Mesangial cell (primary cell): ENCODE measurements around the gene ASB2. TPM values are rescaled to one million over a fixed set of nuclear protein-coding genes. Genes with fewer than 3 reads are reported as not detected.

Experiments
- total RNA-seq: library from RNA; depleted of rRNA; stranded (reverse); fragments of >200 nt; gene quantifications from 2 replicates; pipeline ENCODE4 v1.2.3, GENCODE V29; 2015

The ASB2 gene
- total RNA-seq, result 0.13 and 0.16 TPM in 2 replicates

GRCh38 chr14:93976477-93977057 lies at the start of gene ASB2:
Gene ASB2 (minus strand): TSS chr14:93976570. CDS start chr14:93964539, 12,031 bp downstream.

GRCh38 chr14:93997082-93997481 lies 20.7 kb upstream of the ASB2 start, which contains the start of gene CCDC197:
Gene CCDC197 (plus strand): TSS chr14:93997301. CDS start chr14:93998132, 831 bp downstream.

GRCh38 chr14:93926873-93927799 lies 49.2 kb downstream of the ASB2 start, which contains the start of gene FAM181A:
Gene FAM181A (plus strand): TSS chr14:93927344. CDS start chr14:93928286, 942 bp downstream.

Other genes with a start within 250 kb of the ASB2 start
- gene PRIMA1, start 188.1 kb downstream of the ASB2 start, total RNA-seq, result not detected in 2 replicates
- gene FAM181A, start 49.2 kb downstream of the ASB2 start, total RNA-seq, result not detected in 2 replicates
- gene CCDC197, start 20.7 kb upstream of the ASB2 start, total RNA-seq, result not detected in 2 replicates
- gene OTUB2, start 49.8 kb upstream of the ASB2 start, total RNA-seq, result 3.7 and 4.1 TPM in 2 replicates
- gene DDX24, start 104.6 kb upstream of the ASB2 start, total RNA-seq, result 57.3 and 92.7 TPM in 2 replicates
- 15.0 and 22.0 TPM in 2 replicates for gene IFI27L1, start 104.7 kb upstream of the ASB2 start, total RNA-seq
- gene IFI27, start 134.2 kb upstream of the ASB2 start, total RNA-seq, result 2.3 and 3.8 TPM in 2 replicates
- 150 and 213 TPM in 2 replicates for gene IFI27L2, start 153.0 kb upstream of the ASB2 start, total RNA-seq
- gene PPP4R4, start 197.8 kb upstream of the ASB2 start, total RNA-seq, result 0.16 and 0.38 TPM in 2 replicates